ENCODE data around the gene KCNQ2.

Gene KCNQ2

DNA sequence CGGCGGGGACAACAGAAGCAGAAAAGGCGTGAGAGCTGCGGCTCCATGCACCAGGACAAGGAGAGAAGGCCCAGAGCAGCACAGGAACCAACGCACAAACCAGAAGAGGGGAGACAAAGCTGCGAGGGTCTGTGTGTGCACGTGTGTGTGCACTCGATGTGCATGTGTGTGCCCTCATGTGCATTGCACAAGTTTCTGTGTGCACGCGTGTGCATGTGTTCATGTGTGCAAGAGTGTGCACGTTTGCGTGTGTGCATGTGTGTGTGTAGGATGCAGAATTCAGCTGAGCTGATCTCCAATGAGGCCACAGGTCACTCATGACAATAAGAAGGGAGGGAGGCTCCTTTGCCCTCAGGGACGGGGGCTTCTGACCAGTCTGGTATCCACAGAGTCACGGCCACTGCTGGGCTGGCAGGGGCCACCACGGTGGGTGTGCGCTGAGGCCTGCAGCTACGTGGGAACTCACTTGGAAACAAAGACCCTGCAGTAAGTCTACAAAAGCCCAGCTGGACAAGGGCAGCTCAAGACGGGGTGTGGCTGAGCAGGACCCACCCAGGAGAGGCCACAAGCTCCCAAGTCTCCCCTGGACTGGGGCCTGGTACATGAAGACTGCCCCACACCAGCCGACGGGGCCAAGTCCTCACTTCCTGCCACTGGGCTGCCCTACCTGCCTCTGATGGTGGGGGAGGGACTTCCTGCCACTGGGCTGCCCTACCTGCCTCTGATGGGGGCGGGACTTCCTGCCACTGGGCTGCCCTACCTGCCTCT lies 63.2 kb downstream of the KCNQ2 start:
- no peaks in the 10 kb centered on the region for H3K9me3 ChIP-seq (ENCODE audit: low read depth, low read length)
- no peak overlapping the region for H3K9ac ChIP-seq (ENCODE audit: insufficient read length)
- H3K36me3 ChIP-seq (ENCODE audit: insufficient read depth, low read length): no peaks in the 10 kb centered on the region
- no peak overlapping the region for H3K27ac ChIP-seq
- no peak overlapping the region for H3K4me3 ChIP-seq
- TF ChIP-seq EZH2 (IDR thresholded peaks at IDR 0.05) (no peak), POLR2AphosphoS5 (IDR thresholded peaks at IDR 0.05; ENCODE audit: borderline replicate concordance, low read depth, low read length) (no peak)
- DNase-seq (ENCODE audit: low read depth, low spot score): no peak

DNA sequence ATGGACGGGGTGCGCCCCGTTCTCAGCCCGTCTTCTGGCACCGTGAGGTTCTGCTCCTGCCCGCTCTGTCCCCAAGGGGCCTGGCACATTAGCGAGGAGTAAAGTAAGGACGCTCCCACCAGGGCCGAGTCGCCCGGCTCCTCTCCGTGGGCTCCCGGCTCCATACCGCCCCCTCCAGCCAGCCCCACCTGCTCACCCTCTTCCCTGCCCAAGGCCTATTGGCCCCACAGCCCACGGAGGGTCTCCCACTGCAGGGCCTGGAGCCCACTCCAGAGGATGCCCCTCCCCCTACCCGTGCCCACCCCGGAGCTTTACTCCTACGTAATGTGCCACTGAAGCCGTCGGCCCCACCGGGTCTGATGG lies 63.8 kb downstream of the KCNQ2 start:
- Histone ChIP-seq H3K9ac (ENCODE audit: insufficient read length) (no peak overlapping the region), H3K27ac (no peak overlapping the region), H3K36me3 (ENCODE audit: insufficient read depth, low read length) (no peaks in the 10 kb centered on the region), H3K9me3 (ENCODE audit: low read depth, low read length) (no peaks in the 10 kb centered on the region), H3K4me3 (no peak overlapping the region)
- DNase-seq (ENCODE audit: low read depth, low spot score): no peak
- TF ChIP-seq FOXP2 (optimal IDR thresholded peaks at IDR 0.05; ENCODE audit: control extremely low read depth, extremely low read length, insufficient read depth) (no peak), EZH2 (IDR thresholded peaks at IDR 0.05) (no peak), POLR2AphosphoS5 (IDR thresholded peaks at IDR 0.05; ENCODE audit: borderline replicate concordance, low read depth, low read length) (no peak)

DNA sequence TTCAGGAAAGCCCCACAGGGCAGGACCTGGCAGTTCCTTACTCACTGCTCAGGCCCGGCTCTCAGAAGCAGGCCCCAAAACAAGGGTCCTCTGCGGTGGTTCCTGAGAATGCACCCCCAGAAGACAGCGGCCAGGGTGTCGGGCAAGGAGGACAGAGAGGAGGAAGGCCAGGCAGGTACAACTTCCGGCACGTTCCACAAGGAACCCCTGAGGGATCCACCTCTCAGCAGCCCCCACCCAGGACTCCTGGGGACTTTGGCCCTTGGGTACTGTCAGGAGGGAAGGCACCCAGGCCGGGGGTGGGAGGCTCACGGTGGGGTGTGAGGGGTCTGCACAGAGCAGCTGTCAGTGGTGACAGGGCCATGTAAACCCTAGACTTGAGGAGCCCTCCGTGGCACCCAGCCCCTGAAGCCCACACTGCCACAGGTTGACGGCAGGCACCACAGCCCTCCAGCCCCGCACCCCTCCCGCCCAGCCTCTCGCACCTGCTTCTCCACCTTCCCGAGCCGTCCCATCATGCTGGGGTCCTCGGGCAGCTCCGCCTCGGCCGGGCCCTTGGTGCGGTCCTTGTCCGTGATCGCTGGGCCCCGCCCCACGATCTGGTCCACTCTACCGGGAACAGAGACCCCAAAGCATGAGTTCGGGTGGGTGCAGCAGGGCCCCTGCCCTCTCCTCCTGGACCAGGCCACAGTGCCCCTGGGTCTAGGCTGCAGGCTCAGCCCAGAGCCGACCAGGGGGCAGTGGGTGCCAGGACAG lies 64.3 kb downstream of the KCNQ2 start:
- Histone ChIP-seq H3K9me3 (ENCODE audit: low read depth, low read length) (no peaks in the 10 kb centered on the region), H3K27ac (no peak overlapping the region)
- DNase-seq (ENCODE audit: low read depth, low spot score): no peak

DNA sequence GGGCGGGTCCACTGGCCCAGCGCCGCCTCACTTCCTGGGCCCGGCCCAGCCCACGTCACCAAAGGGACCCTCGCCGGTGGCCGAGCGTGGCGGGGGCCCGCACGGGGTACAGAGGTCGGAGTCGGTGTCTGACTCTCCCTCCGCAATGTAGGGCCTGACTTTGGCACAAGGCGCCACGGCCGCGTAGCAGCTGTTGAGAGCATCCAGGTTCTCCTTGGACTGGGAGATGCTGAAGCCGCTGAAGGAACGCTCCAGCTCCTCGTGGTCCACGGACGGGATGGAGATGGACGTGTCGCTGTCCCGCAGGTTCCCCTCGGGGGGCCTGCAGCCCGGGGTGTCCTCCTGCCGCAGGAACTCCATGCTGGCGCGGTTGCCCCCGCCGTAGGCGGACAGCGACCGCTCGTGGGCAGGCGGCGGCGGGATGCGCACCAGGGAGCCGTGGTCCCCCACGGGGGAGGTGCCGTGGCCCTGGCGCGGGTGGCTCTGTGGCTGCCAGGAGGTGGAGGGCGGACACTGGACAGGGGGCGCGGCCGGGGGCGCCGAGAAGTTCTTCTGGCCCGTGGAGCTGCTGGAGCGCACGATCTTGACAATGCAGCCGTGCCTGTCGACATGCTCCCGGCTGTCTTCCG lies 65.7 kb downstream of the KCNQ2 start:
- Histone ChIP-seq H3K4me3 (no peak overlapping the region), H3K9ac (ENCODE audit: insufficient read length) (no peak overlapping the region), H3K9me3 (ENCODE audit: low read depth, low read length) (no peaks in the 10 kb centered on the region), H3K36me3 (ENCODE audit: insufficient read depth, low read length) (no peaks in the 10 kb centered on the region), H3K27ac (no peak overlapping the region)
- no peak for TF ChIP-seq EZH2 (IDR thresholded peaks at IDR 0.05)
- TF ChIP-seq FOXP2 (optimal IDR thresholded peaks at IDR 0.05; ENCODE audit: control extremely low read depth, extremely low read length, insufficient read depth): no peak
- no peak for TF ChIP-seq POLR2AphosphoS5 (IDR thresholded peaks at IDR 0.05; ENCODE audit: borderline replicate concordance, low read depth, low read length)
- DNase-seq (ENCODE audit: low read depth, low spot score): no peak

More for the DNA sequence above, 64.3 kb downstream of the KCNQ2 start:
- H3K9ac ChIP-seq (ENCODE audit: insufficient read length): no peak overlapping the region
- no peaks in the 10 kb centered on the region for H3K36me3 ChIP-seq (ENCODE audit: insufficient read depth, low read length)
- no peak for TF ChIP-seq EZH2 (IDR thresholded peaks at IDR 0.05)
- TF ChIP-seq POLR2AphosphoS5 (IDR thresholded peaks at IDR 0.05; ENCODE audit: borderline replicate concordance, low read depth, low read length): no peak
- TF ChIP-seq FOXP2 (optimal IDR thresholded peaks at IDR 0.05; ENCODE audit: control extremely low read depth, extremely low read length, insufficient read depth): no peak
- no peak overlapping the region for H3K4me3 ChIP-seq

DNA sequence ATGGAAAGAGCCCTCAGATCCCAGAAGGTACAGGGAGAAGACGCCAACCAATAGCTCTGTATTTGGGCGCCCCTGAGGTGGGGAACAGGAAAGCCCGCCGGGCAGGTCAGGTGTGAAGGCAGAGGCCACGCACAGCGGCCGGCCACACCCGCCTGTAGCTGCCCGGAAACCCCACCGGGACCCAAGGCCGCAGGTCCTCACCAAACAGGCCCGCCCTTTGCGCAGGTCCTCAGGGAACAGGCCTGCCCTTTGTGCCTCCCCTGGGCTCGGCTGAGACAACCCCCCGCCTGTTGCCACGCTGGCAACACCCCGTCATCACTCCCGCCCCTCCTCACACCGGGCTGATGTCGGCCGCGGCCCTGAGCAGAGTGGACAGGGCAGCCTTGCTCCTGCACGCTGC lies 66.4 kb downstream of the KCNQ2 start:
- H3K4me3 ChIP-seq: no peak overlapping the region
- H3K36me3 ChIP-seq (ENCODE audit: insufficient read depth, low read length): no peaks in the 10 kb centered on the region
- TF ChIP-seq POLR2AphosphoS5 (IDR thresholded peaks at IDR 0.05; ENCODE audit: borderline replicate concordance, low read depth, low read length) (no peak), FOXP2 (optimal IDR thresholded peaks at IDR 0.05; ENCODE audit: control extremely low read depth, extremely low read length, insufficient read depth) (no peak), EZH2 (IDR thresholded peaks at IDR 0.05) (no peak)
- no peak for DNase-seq (ENCODE audit: low read depth, low spot score)
- no peak overlapping the region for H3K9ac ChIP-seq (ENCODE audit: insufficient read length)
- H3K9me3 ChIP-seq (ENCODE audit: low read depth, low read length): no peaks in the 10 kb centered on the region
- H3K27ac ChIP-seq: no peak overlapping the region

DNA sequence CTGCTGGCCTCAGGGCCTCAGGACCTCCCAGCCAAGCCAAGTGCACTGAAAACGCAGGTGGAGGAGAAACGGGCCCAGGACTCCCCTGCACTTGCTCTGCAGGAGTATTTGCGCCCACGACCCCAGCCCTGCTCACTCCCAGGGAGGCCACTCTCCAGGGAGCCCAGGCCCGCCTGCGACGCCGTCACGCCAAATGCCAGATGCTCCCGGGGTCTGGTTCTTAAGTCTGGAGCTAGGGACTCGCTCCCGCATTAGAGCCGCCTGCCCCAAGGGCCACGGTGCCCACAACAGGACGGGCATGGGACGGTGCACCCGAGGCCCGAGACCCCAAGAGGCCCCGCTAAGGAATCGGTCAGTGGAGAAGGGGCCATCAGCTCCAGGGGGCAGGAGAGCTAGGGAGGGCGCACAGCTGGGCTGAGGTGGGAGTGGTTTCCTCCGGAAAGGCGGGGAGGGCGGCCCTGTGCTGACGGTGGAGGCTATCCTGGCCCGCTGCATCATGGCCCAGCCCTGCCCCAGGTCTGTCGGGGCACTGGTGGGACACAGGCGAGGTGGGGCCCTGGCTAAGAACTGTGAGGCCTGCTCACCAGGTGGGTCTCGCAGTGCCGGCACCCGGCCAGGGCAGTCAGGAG lies 67.2 kb downstream of the KCNQ2 start:
- Histone ChIP-seq H3K36me3 (ENCODE audit: insufficient read depth, low read length) (no peaks in the 10 kb centered on the region), H3K27ac (no peak overlapping the region), H3K9ac (ENCODE audit: insufficient read length) (no peak overlapping the region), H3K4me3 (no peak overlapping the region), H3K9me3 (ENCODE audit: low read depth, low read length) (no peaks in the 10 kb centered on the region)
- TF ChIP-seq EZH2 (IDR thresholded peaks at IDR 0.05) (no peak), FOXP2 (optimal IDR thresholded peaks at IDR 0.05; ENCODE audit: control extremely low read depth, extremely low read length, insufficient read depth) (no peak), POLR2AphosphoS5 (IDR thresholded peaks at IDR 0.05; ENCODE audit: borderline replicate concordance, low read depth, low read length) (no peak)
- no peak for DNase-seq (ENCODE audit: low read depth, low spot score)

DNA sequence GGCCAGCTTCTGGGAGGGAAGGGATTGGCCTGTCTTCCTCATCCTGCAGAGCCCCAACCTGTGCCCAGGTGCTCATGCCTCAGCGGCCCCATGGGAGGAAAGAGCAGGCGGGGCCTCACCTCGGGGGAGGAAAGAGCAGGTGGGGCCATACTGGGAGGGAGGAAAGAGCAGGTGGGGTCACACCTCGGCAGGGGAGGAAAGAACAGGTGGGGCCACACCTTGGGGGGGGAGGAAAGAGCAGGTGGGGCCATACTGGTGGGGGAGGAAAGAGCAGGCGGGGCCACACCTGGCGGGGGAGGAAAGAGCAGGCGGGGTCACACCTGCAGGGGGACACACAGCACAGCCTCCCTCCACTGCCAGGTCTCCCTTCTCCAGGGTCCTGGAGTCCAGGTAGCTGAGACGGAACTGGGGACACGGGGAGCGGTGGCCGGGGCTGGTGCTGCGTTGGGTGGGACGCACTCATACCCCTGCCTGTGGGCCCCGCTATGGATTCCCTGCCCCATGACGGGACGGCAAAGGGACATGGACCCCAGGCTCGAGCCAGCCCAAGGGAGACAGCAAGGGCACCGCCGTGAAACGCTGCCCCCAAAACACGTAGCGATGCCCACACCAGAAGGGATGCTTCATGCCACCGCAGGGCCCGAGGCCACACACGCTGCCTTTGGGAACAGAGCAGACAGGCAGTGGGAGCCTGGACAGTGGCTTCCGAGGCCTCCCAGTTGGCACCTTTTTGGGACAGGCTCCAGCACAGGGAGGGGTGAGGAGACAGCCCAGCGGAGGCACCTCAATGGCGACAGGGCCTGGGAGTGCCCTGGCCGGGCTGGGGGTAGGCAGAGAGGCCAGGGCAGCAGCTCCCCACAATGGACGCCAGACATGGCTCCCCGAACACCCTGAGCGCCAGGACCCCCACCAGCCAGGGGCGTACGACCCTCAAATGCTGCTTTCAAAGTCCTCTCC lies 68.0 kb downstream of the KCNQ2 start:
- no peak overlapping the region for H3K4me3 ChIP-seq
- DNase-seq (ENCODE audit: low read depth, low spot score): no peak
- H3K36me3 ChIP-seq (ENCODE audit: insufficient read depth, low read length): no peaks in the 10 kb centered on the region
- no peak overlapping the region for H3K9ac ChIP-seq (ENCODE audit: insufficient read length)
- no peak for TF ChIP-seq EZH2 (IDR thresholded peaks at IDR 0.05)
- no peak for TF ChIP-seq POLR2AphosphoS5 (IDR thresholded peaks at IDR 0.05; ENCODE audit: borderline replicate concordance, low read depth, low read length)
- TF ChIP-seq FOXP2 (optimal IDR thresholded peaks at IDR 0.05; ENCODE audit: control extremely low read depth, extremely low read length, insufficient read depth): no peak
- no peaks in the 10 kb centered on the region for H3K9me3 ChIP-seq (ENCODE audit: low read depth, low read length)
- no peak overlapping the region for H3K27ac ChIP-seq
